Stimulated activated CD4-positive, alpha-beta T cell treated with anti-CD3 and anti-CD28 coated beads, Interleukin-4, amount 100 ng/mL, for 48 hours (primary cell): ENCODE data around the gene RGS6.

ENCODE experiments used
- DNase-seq, 2 donors: peaks; one replicate each; pipeline ENCODE4 v3.0.0-alpha.2; 2020; ENCODE audit warnings: low read depth in 2 of 2

The RGS6 gene

GRCh38 chr14:72607386-72608130, 675.3 kb downstream of the RGS6 start:
- no peak for DNase-seq

GRCh38 chr14:72608391-72609204, 676.4 kb downstream of the RGS6 start:
- no peak for DNase-seq

- DNase-seq = no peak
These were observed 677.1 kb downstream of the RGS6 start for GRCh38 chr14:72609205-72609916.

GRCh38 chr14:72610096-72610830, 678.0 kb downstream of the RGS6 start:
- no peak for DNase-seq

- DNase-seq = no peak
These were observed 678.6 kb downstream of the RGS6 start for GRCh38 chr14:72610831-72611200.

GRCh38 chr14:72611506-72611905, 679.3 kb downstream of the RGS6 start:
- no peak for DNase-seq

- no peak for DNase-seq
These were observed 679.8 kb downstream of the RGS6 start for GRCh38 chr14:72612041-72612440.

- no peak for DNase-seq
These were observed 681.2 kb downstream of the RGS6 start for GRCh38 chr14:72613231-72613974.

GRCh38 chr14:72613975-72614319, 681.7 kb downstream of the RGS6 start:
- DNase-seq = no peak

- DNase-seq = no peak
These were observed 682.1 kb downstream of the RGS6 start for GRCh38 chr14:72614365-72614764.

GRCh38 chr14:72614891-72615415, 682.7 kb downstream of the RGS6 start:
- no peak for DNase-seq

- DNase-seq = no peak
These were observed 683.4 kb downstream of the RGS6 start for GRCh38 chr14:72615451-72616121.
